ENCODE data around the gene DOCK6.
A peak's percentile ranks its signal among the peaks of the same experiment; 100 is the strongest.

Gene DOCK6

GRCh38 chr19:11293433-11294389 lies 31.4 kb upstream of the DOCK6 start (continued):
- TF ChIP-seq ZNF747 (tag by site-specific recombination; IDR thresholded peaks at IDR 0.05) (no peak), ZNF350 (tag by site-specific recombination; IDR thresholded peaks at IDR 0.05) (no peak), ZNF792 (tag by site-specific recombination; IDR thresholded peaks at IDR 0.05) (no peak), ZNF398 (tag by site-specific recombination; IDR thresholded peaks at IDR 0.05) (peak; percentile 10; the same call in 1 of the 2 replicates), ZNF664 (tag by site-specific recombination; IDR thresholded peaks at IDR 0.05) (no peak), ZNF155 (tag by site-specific recombination; IDR thresholded peaks at IDR 0.05) (no peak), ZNF184 (tag by site-specific recombination; IDR thresholded peaks at IDR 0.05) (0 out of 2 replicates have a peak, but pooled peaks have one; percentile 9), YY1 (tag by site-specific recombination; IDR thresholded peaks at IDR 0.05) (no peak)

GRCh38 chr19:11291991-11292390 lies 29.7 kb upstream of the DOCK6 start:
- no peaks in the 10 kb centered on the region for H3K9me3 ChIP-seq (ENCODE audit: control insufficient read depth, insufficient read depth, low read depth, low read length)
- no peaks in the 10 kb centered on the region; the same call in 1 of the 2 replicates for H3K4me1 ChIP-seq (ENCODE audit: control insufficient read depth, insufficient read depth, low read length)
- peak; percentile 79 for TF ChIP-seq ATF2 (tag by site-specific recombination; IDR thresholded peaks at IDR 0.05; ENCODE audit: low read depth)
- no peak for TF ChIP-seq WT1 (tag by site-specific recombination; IDR thresholded peaks at IDR 0.05)
- TF ChIP-seq GLI2 (tag by site-specific recombination; IDR thresholded peaks at IDR 0.05; ENCODE audit: borderline replicate concordance, low read depth): no peak
- TF ChIP-seq OSR2 (tag by site-specific recombination; IDR thresholded peaks at IDR 0.05): peak; percentile 32; the same call in 1 of the 2 replicates
- no peak for TF ChIP-seq ZNF18 (tag by site-specific recombination; IDR thresholded peaks at IDR 0.05)
- no peak for TF ChIP-seq ZFP41 (tag by site-specific recombination; IDR thresholded peaks at IDR 0.05; ENCODE audit: borderline replicate concordance)
- no peaks in the 10 kb centered on the region for H3K36me3 ChIP-seq (ENCODE audit: control insufficient read depth in 2 of 2, insufficient read depth in 1 of 2, low read length in 2 of 2)
- no peak overlapping the region for H3K27ac ChIP-seq (ENCODE audit: extremely low read depth, low read depth, low read length)
- no peak overlapping the region for H3K4me3 ChIP-seq (ENCODE audit: low read depth, low read length)
- CTCF ChIA-PET: interaction anchor here (0.7 to 1.3 kb wide), 3 partner anchors 83 to 161 kb away, joined by 3 to 9 read pairs (median 4); partner anchors contain the start of gene SWSAP1
- POLR2A ChIA-PET: no interaction called here

GRCh38 chr19:11291415-11291814 lies 29.1 kb upstream of the DOCK6 start:
- H3K36me3 ChIP-seq (ENCODE audit: control insufficient read depth in 2 of 2, insufficient read depth in 1 of 2, low read length in 2 of 2): no peaks in the 10 kb centered on the region
- POLR2A ChIA-PET: no interaction called here
- no peaks in the 10 kb centered on the region for H3K9me3 ChIP-seq (ENCODE audit: control insufficient read depth, insufficient read depth, low read depth, low read length)
- no peak overlapping the region for H3K4me3 ChIP-seq (ENCODE audit: low read depth, low read length)
- CTCF ChIA-PET: interaction anchor here (0.6 to 2.7 kb wide), 4 partner anchors 48 to 191 kb away, joined by 3 to 9 read pairs (median 4); no protein-coding TSS in a partner anchor
- H3K4me1 ChIP-seq (ENCODE audit: control insufficient read depth, insufficient read depth, low read length): no peaks in the 10 kb centered on the region; the same call in 1 of the 2 replicates
- H3K27ac ChIP-seq (ENCODE audit: extremely low read depth, low read depth, low read length): no peak overlapping the region
- TF ChIP-seq KLF17 (tag by site-specific recombination; IDR thresholded peaks at IDR 0.05): no peak
- no peak for TF ChIP-seq ZNF513 (tag by site-specific recombination; IDR thresholded peaks at IDR 0.05)
- TF ChIP-seq ZNF362 (tag by site-specific recombination; IDR thresholded peaks at IDR 0.05): no peak
- no peak for TF ChIP-seq ZNF558 (tag by site-specific recombination; IDR thresholded peaks at IDR 0.05)
- TF ChIP-seq ZNF26 (tag by site-specific recombination; IDR thresholded peaks at IDR 0.05): no peak
- no peak for TF ChIP-seq ZNF664 (tag by site-specific recombination; IDR thresholded peaks at IDR 0.05)
- TF ChIP-seq IKZF3 (tag by site-specific recombination; IDR thresholded peaks at IDR 0.05): no peak
- TF ChIP-seq KLF8 (tag by site-specific recombination; IDR thresholded peaks at IDR 0.05): no peak
